OCI-LY1 (cell line): Measurements from ENCODE around the gene KRT28.

Experiments
- EZH2 ChIP-seq: fragments of 200-600 bp; sonication (generic), shearing (Covaris generic); IDR thresholded peaks from 2 replicates; pipeline ENCODE4 v1.8.0; 2017; ENCODE audit warnings: borderline replicate concordance, mixed run types, mild to moderate bottlenecking, antibody characterized with exemption, low read length, moderate library complexity, mixed read lengths
- TF ChIP-seq, protein P1 (sequence below): fragments of 200-600 bp; sonication (generic), shearing (Covaris generic); IDR thresholded peaks from 2 replicates; pipeline ENCODE4 v1.5.1; 2017; ENCODE audit warnings: mild to moderate bottlenecking, antibody characterized with exemption, low read length, moderate library complexity, mixed read lengths

GRCh38 chr17:40806131-40806530 lies 6.4 kb upstream of the KRT28 start:
- TF ChIP-seq, protein P1, sequence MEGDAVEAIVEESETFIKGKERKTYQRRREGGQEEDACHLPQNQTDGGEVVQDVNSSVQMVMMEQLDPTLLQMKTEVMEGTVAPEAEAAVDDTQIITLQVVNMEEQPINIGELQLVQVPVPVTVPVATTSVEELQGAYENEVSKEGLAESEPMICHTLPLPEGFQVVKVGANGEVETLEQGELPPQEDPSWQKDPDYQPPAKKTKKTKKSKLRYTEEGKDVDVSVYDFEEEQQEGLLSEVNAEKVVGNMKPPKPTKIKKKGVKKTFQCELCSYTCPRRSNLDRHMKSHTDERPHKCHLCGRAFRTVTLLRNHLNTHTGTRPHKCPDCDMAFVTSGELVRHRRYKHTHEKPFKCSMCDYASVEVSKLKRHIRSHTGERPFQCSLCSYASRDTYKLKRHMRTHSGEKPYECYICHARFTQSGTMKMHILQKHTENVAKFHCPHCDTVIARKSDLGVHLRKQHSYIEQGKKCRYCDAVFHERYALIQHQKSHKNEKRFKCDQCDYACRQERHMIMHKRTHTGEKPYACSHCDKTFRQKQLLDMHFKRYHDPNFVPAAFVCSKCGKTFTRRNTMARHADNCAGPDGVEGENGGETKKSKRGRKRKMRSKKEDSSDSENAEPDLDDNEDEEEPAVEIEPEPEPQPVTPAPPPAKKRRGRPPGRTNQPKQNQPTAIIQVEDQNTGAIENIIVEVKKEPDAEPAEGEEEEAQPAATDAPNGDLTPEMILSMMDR = no peak
- no peak for TF ChIP-seq EZH2
